Adrenal gland (tissue), 5 donors: ENCODE data around the gene RTP2.

ENCODE experiments used
- POLR2A ChIP-seq, 2 donors: fragments of 450-650 bp; IDR thresholded peaks; one replicate each; pipeline ENCODE4 v1.6.1; 2017; ENCODE audit warnings: antibody characterized with exemption in 2 of 2, mild to moderate bottlenecking in 2 of 2, moderate library complexity in 1 of 2
- TF ChIP-seq, protein P1 (sequence below), 6 experiments: fragments of 450-650 bp in 4 of 6; fragments of 200-600 bp in 2 of 6; sonication (generic) in 1 of 6; IDR thresholded peaks; 1 replicate in 5 of 6; 2 replicates in 1 of 6; pipeline versions ENCODE4 v1.5.1 to v1.8.0; 2016 to 2021; ENCODE audit warnings: antibody characterized with exemption in 6 of 6, mild to moderate bottlenecking in 2 of 6, moderate library complexity in 1 of 6
- donor health status: DM: no; HTN: no; CAD: no.

DNA sequence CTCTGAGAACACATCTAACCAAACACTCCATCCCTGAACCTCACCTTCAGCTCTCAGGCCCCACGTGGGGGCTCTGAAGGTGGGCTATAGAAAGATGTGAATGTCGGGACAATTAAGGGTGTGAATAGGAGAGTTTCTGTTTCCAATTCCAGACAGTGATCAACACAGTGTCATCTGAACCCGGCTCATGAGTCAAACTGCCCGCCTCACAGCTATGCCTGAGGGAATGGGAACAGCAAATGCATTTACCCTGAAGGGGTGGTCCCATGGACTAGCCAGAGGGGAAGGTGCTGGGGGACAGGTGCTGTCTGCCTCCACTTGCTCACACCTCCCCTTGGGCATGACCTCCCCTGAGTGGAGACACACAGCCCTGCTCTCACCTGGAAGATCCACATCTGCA lies 6.3 kb downstream of the RTP2 start:
- TF ChIP-seq, protein P1, sequence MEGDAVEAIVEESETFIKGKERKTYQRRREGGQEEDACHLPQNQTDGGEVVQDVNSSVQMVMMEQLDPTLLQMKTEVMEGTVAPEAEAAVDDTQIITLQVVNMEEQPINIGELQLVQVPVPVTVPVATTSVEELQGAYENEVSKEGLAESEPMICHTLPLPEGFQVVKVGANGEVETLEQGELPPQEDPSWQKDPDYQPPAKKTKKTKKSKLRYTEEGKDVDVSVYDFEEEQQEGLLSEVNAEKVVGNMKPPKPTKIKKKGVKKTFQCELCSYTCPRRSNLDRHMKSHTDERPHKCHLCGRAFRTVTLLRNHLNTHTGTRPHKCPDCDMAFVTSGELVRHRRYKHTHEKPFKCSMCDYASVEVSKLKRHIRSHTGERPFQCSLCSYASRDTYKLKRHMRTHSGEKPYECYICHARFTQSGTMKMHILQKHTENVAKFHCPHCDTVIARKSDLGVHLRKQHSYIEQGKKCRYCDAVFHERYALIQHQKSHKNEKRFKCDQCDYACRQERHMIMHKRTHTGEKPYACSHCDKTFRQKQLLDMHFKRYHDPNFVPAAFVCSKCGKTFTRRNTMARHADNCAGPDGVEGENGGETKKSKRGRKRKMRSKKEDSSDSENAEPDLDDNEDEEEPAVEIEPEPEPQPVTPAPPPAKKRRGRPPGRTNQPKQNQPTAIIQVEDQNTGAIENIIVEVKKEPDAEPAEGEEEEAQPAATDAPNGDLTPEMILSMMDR (IDR thresholded peaks at IDR 0.05), result no peak
- TF ChIP-seq POLR2A (IDR thresholded peaks at IDR 0.05), result no peak
